ENCODE data around the gene NSMF. TPM values are rescaled to one million over a fixed set of nuclear protein-coding genes. Genes with fewer than 3 reads are reported as not detected.

NSMF gene
- total and polyA plus RNA-seq, 10 of the 15 experiments (the other 5 are each of a cell fraction or from before 2014, with no cell fraction given), result 0.13 to 44.3 (median 13.4) TPM

DNA sequence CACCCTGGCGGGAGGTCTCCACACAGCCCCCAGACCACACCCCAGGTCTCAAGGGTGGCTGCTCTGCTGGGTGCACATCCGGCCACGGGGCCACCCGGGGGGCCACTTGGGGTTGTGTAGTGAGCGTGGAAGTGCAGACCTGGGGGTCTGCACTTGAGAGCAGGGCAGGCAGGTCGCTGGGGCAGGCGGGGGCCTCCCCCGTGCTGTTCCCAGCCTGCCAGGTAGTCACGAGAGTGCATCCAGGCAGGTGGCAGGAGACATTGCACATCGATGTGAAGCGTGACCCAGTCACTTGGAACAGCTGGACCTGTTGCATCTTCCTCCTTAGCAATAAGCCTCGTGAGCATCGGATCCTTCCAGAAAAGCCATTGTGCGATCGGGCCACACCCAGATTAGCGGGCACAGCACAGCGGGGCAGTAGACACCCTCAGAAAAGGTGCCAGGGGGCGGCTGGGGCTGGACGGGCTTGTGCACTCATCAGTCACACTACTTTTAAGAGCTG, 13.2 kb downstream of the NSMF start (continued):
- TF ChIP-seq, protein P1, sequence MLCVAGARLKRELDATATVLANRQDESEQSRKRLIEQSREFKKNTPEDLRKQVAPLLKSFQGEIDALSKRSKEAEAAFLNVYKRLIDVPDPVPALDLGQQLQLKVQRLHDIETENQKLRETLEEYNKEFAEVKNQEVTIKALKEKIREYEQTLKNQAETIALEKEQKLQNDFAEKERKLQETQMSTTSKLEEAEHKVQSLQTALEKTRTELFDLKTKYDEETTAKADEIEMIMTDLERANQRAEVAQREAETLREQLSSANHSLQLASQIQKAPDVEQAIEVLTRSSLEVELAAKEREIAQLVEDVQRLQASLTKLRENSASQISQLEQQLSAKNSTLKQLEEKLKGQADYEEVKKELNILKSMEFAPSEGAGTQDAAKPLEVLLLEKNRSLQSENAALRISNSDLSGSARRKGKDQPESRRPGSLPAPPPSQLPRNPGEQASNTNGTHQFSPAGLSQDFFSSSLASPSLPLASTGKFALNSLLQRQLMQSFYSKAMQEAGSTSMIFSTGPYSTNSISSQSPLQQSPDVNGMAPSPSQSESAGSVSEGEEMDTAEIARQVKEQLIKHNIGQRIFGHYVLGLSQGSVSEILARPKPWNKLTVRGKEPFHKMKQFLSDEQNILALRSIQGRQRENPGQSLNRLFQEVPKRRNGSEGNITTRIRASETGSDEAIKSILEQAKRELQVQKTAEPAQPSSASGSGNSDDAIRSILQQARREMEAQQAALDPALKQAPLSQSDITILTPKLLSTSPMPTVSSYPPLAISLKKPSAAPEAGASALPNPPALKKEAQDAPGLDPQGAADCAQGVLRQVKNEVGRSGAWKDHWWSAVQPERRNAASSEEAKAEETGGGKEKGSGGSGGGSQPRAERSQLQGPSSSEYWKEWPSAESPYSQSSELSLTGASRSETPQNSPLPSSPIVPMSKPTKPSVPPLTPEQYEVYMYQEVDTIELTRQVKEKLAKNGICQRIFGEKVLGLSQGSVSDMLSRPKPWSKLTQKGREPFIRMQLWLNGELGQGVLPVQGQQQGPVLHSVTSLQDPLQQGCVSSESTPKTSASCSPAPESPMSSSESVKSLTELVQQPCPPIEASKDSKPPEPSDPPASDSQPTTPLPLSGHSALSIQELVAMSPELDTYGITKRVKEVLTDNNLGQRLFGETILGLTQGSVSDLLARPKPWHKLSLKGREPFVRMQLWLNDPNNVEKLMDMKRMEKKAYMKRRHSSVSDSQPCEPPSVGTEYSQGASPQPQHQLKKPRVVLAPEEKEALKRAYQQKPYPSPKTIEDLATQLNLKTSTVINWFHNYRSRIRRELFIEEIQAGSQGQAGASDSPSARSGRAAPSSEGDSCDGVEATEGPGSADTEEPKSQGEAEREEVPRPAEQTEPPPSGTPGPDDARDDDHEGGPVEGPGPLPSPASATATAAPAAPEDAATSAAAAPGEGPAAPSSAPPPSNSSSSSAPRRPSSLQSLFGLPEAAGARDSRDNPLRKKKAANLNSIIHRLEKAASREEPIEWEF (IDR thresholded peaks at IDR 0.05; ENCODE audit: insufficient replicate concordance, low read depth, low read length), result no peak
- TF ChIP-seq BMI1 (IDR thresholded peaks at IDR 0.05; ENCODE audit: borderline replicate concordance), result no peak
- no peak for TF ChIP-seq JUND (IDR thresholded peaks at IDR 0.05; ENCODE audit: low read depth, low read length)
- no peak for TF ChIP-seq NFYA (IDR thresholded peaks at IDR 0.05; ENCODE audit: borderline replicate concordance, low read depth, low read length)

DNA sequence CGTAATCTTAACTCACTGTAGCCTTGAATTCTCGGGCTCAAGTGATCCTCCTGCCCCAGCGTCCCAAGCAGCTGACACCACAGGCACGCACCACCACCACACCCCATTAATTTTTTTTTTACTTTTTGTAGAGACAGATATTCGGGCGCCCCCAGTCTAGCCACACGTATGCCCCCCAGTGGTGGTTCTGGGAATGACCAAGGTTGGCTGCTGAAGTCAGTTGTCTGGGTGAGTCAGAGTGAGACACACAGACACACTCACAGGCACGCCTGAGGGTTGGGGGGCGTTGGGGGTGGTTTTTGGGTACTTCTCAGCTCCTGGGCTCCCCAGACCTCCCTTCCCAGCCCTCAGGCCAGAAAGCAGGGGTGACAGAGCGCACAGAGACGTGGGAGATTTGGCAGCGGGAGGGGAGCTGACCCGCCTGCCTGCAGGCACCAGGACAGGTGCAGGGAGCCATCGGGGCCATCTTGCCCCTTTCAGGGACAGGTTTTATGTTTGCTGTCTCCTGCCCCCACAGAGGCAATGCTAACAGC, 13.8 kb downstream of the NSMF start:
- DNase-seq (ENCODE audit: low read depth, low spot score) (peak; percentile 40), FAIRE-seq (peak; percentile 90), ATAC-seq (peak; percentile 91)
- Histone ChIP-seq H2AFZ (ENCODE audit: control insufficient read depth, low read depth, low read length) (peak overlapping the region; percentile 26), H3K27ac (ENCODE audit: control insufficient read depth, insufficient read depth) (no peak overlapping the region), H3K4me1 (ENCODE audit: control insufficient read depth, insufficient read depth, low read length) (peaks cover 8% of the 10 kb centered on the region), H3K36me3 (ENCODE audit: control insufficient read depth in 2 of 2, insufficient read depth in 2 of 2, low read length in 1 of 2) (no peaks in the 10 kb centered on the region), H3K79me2 (ENCODE audit: control insufficient read depth, insufficient read depth, low read length) (no peaks in the 10 kb centered on the region), H3K4me3 (no peak overlapping the region), H3K4me2 (ENCODE audit: control insufficient read depth, insufficient read depth) (peak overlapping the region; percentile 41), H4K20me1 (ENCODE audit: control insufficient read depth, insufficient read depth) (no peaks in the 10 kb centered on the region), H3K27me3 (replicated peaks in 1 of 2; ENCODE audit: control insufficient read depth in 2 of 2, insufficient read depth in 2 of 2, low read length in 1 of 2) (no peaks in the 10 kb centered on the region), H3K9me3 (replicated peaks; ENCODE audit: control insufficient read depth, insufficient read depth, low read length) (no peaks in the 10 kb centered on the region), H3K9ac (ENCODE audit: control insufficient read depth, insufficient read depth, low read length) (no peak overlapping the region)
- no TSS peak for BruUV-seq (replicated peaks)
- ChIA-PET SMC1A (ENCODE audit: uncharacterized antibody, unreplicated experiment) (interaction anchor here (1.4 kb wide), 1 partner anchor 148 kb away, joined by 3 read pairs; no protein-coding TSS in a partner anchor), CTCF (interaction anchor here (0.7 to 3.9 kb wide), 14 partner anchors 14 to 208 kb away, joined by 3 to 25 read pairs (median 4); partner anchors contain the start of genes EXD3, NOXA1, NSMF and TOR4A), RAD21 (ENCODE audit: unreplicated experiment) (interaction anchor here (1.4 kb wide), 1 partner anchor 23 kb away, joined by 4 read pairs; the partner anchor contains the start of genes EXD3 and NOXA1), POLR2A (interaction anchor here (1.4 kb wide), 1 partner anchor 147 kb away, joined by 3 read pairs; no protein-coding TSS in a partner anchor)
- 13% methylated on average over 14 of the region's 14 CpGs for WGBS (ENCODE audit: insufficient coverage, insufficient replicate concordance, low lambda C conversion rate, missing lambda C conversion rate)
- intact Hi-C loops (cut with micrococcal nuclease; ENCODE audit: unreplicated experiment), result loop anchor here (2.0 kb wide), 3 partner anchors 23 to 159 kb away; partner anchors contain the start of genes EXD3 and NOXA1
- in situ Hi-C loops (cut with MboI), result loop anchor here (5.0 kb wide), 1 partner anchor 153 kb away; no protein-coding TSS in a partner anchor
- TF ChIP-seq, protein P2, sequence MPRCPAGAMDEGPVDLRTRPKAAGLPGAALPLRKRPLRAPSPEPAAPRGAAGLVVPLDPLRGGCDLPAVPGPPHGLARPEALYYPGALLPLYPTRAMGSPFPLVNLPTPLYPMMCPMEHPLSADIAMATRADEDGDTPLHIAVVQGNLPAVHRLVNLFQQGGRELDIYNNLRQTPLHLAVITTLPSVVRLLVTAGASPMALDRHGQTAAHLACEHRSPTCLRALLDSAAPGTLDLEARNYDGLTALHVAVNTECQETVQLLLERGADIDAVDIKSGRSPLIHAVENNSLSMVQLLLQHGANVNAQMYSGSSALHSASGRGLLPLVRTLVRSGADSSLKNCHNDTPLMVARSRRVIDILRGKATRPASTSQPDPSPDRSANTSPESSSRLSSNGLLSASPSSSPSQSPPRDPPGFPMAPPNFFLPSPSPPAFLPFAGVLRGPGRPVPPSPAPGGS (IDR thresholded peaks at IDR 0.05; ENCODE audit: borderline replicate concordance, insufficient read depth, low read depth, low read length, poor library complexity, severe bottlenecking), result peak; percentile 41
- no peak for TF ChIP-seq TBL1XR1 (IDR thresholded peaks at IDR 0.05; ENCODE audit: low read depth, low read length)
- peak; percentile 70 for TF ChIP-seq SMC3 (IDR thresholded peaks at IDR 0.05; ENCODE audit: borderline replicate concordance, low read length)
- 0 out of 3 replicates have a peak, but pooled peaks have one; percentile 20 for TF ChIP-seq POU2F2 (IDR thresholded peaks at IDR 0.05; ENCODE audit: borderline replicate concordance, low read depth, low read length)
- no peak for TF ChIP-seq MYC (IDR thresholded peaks at IDR 0.05; ENCODE audit: insufficient read depth, insufficient read length, insufficient replicate concordance, low read length, severe bottlenecking)
- peak; percentile 76 for TF ChIP-seq RAD21 (IDR thresholded peaks at IDR 0.05; ENCODE audit: insufficient read depth, low read depth, low read length)
- TF ChIP-seq RB1 (IDR thresholded peaks at IDR 0.05; ENCODE audit: borderline replicate concordance), result peak; percentile 45; the same call in 1 of the 2 replicates
- TF ChIP-seq ZNF384 (IDR thresholded peaks at IDR 0.05; ENCODE audit: borderline replicate concordance, low read depth, low read length), result peak; percentile 90
- TF ChIP-seq GATAD2B (conservative IDR thresholded peaks at IDR 0.05; ENCODE audit: low read depth), result 0 out of 2 replicates have a peak, but pooled peaks have one; percentile 35
- TF ChIP-seq ATF7 (IDR thresholded peaks at IDR 0.05; ENCODE audit: low read depth), result peak; percentile 41; the same call in 1 of the 2 replicates
